Spleen (tissue), 7 donors: ENCODE data around the gene ISOC2.

Experiments
- POLR2A ChIP-seq, 3 donors: fragments of 450-650 bp; IDR thresholded peaks; one replicate each; pipeline ENCODE4 v1.5.1; 2017; ENCODE audit warnings: antibody characterized with exemption in 3 of 3, mild to moderate bottlenecking in 1 of 3
- POLR2AphosphoS5 ChIP-seq, 3 donors: sonication (generic); formaldehyde crosslinking; IDR thresholded peaks; one replicate each; pipeline ENCODE4 v1.5.1; 2017; ENCODE audit warnings: antibody characterized with exemption in 3 of 3
- TF ChIP-seq, protein P1 (sequence below), 11 experiments: fragments of 200-600 bp in 7 of 11; fragments of 450-650 bp in 4 of 11; sonication (generic) in 4 of 11; IDR thresholded peaks in 8 of 11; conservative IDR thresholded peaks in 3 of 11; 1 replicate in 7 of 11; 2 replicates in 4 of 11; pipeline versions ENCODE4 v1.4.0 to v1.8.0; 2016 to 2021; ENCODE audit warnings: antibody characterized with exemption in 11 of 11, inconsistent platforms in 4 of 11, mild to moderate bottlenecking in 1 of 11
- donor health status: DM: no; HTN: no; CAD: no; lungs with moderate emphysema.
- donor health status: DM: no; HTN: no; CAD: no.
- donor health status: DM: no; HTN: no; CAD: no.

GRCh38 chr19:55440411-55441105 is 20.9 kb downstream of the ISOC2 start:
- TF ChIP-seq, protein P1, sequence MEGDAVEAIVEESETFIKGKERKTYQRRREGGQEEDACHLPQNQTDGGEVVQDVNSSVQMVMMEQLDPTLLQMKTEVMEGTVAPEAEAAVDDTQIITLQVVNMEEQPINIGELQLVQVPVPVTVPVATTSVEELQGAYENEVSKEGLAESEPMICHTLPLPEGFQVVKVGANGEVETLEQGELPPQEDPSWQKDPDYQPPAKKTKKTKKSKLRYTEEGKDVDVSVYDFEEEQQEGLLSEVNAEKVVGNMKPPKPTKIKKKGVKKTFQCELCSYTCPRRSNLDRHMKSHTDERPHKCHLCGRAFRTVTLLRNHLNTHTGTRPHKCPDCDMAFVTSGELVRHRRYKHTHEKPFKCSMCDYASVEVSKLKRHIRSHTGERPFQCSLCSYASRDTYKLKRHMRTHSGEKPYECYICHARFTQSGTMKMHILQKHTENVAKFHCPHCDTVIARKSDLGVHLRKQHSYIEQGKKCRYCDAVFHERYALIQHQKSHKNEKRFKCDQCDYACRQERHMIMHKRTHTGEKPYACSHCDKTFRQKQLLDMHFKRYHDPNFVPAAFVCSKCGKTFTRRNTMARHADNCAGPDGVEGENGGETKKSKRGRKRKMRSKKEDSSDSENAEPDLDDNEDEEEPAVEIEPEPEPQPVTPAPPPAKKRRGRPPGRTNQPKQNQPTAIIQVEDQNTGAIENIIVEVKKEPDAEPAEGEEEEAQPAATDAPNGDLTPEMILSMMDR (IDR thresholded peaks at IDR 0.05 in 8 of 11, conservative IDR thresholded peaks at IDR 0.05 in 3 of 11) = no peak
- TF ChIP-seq POLR2AphosphoS5 (IDR thresholded peaks at IDR 0.05) = no peak
- no peak for TF ChIP-seq POLR2A (IDR thresholded peaks at IDR 0.05)
